Effector memory CD8-positive, alpha-beta T cell (primary cell): ENCODE data around the gene GABARAP.

ENCODE experiments used
- ATAC-seq: fragments of 150-1000 bp; cut with Tn5 transposase; replicated peaks from 2 replicates; pipeline ENCODE4 v1.10.0; 2021; ENCODE audit warnings: mild to moderate bottlenecking, moderate library complexity
- DNase-seq, 3 experiments: peaks; one replicate each; pipeline ENCODE4 v3.0.0; 2021
- H3K27ac Mint-ChIP-seq, 2 donors: one replicate each; pipeline ENCODE4 v1.8.0; 2022; ENCODE audit warnings: mild to moderate bottlenecking in 2 of 2, mixed read lengths in 2 of 2, moderate library complexity in 2 of 2
- H3K27me3 Mint-ChIP-seq, 2 donors: one replicate each; pipeline ENCODE4 v1.8.0; 2022; ENCODE audit warnings: mixed read lengths in 2 of 2
- H3K36me3 Mint-ChIP-seq: one replicate; pipeline ENCODE4 v1.8.0; 2022; ENCODE audit warnings: mild to moderate bottlenecking, moderate library complexity, mixed read lengths; ENCODE audit not compliant: insufficient read depth
- H3K4me1 Mint-ChIP-seq, 2 donors: one replicate each; pipeline ENCODE4 v1.8.0; 2022; ENCODE audit warnings: low read depth in 2 of 2, mixed read lengths in 2 of 2
- H3K4me3 Mint-ChIP-seq, 2 donors: one replicate each; pipeline ENCODE4 v1.8.0; 2022; ENCODE audit warnings: mild to moderate bottlenecking in 2 of 2, mixed read lengths in 2 of 2, moderate library complexity in 2 of 2
- H3K9me3 Mint-ChIP-seq, 2 donors: one replicate each; pipeline ENCODE4 v1.8.0; 2022; ENCODE audit warnings: mixed read lengths in 2 of 2

Gene GABARAP

DNA sequence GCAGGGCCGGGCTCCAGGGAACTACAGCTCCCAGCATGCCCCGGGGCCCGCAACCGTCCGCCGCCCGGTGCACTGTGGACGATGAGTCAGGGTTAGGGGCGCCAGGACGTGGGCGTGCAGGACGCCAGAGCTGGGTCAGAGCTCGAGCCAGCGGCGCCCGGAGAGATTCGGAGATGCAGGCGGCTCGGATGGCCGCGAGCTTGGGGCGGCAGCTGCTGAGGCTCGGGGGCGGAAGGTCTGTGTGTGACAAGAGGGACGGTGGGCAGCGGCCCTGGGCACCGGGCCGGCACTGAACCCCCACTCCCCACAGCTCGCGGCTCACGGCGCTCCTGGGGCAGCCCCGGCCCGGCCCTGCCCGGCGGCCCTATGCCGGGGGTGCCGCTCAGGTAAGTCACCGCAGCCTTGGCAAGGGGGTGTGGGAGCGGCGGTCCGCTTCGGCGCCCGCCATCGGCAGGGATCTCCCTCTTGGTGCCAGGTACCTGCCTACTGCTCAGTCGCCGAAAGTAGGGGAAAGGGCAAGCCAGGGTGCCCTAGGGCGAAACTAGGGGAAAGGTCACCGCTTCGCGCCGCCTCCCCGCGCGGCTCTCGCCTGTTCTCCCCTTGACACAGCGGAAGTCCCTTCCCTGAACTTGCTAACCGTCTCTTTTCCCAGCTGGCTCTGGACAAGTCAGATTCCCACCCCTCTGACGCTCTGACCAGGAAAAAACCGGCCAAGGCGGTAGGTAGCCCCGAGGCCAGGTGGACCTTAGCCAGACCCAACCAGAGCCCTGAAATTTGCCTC, 22.2 kb downstream of the GABARAP start, which contains the start of the genes ACADVL and DLG4:
ACADVL (plus strand) TSS at position 127 of the 781 bp plus-strand sequence; CDS start at position 174, 47 bp downstream.
DLG4 (minus strand) TSS at position 25 of the 781 bp plus-strand sequence.
- Mint-ChIP-seq H3K4me3 (peak within 1 kb of the TSS; percentile 84 to 86), H3K27ac (peak within 1 kb of the TSS; percentile 87 to 93), H3K4me1 (peaks cover 20 to 37% of the 10 kb centered on the region in 2 donors), H3K27me3 (no peaks in the 10 kb centered on the region), H3K9me3 (no peaks in the 10 kb centered on the region), H3K36me3 (peaks cover 8% of the 10 kb centered on the region)
- ATAC-seq (peak; percentile 74), DNase-seq (peak; percentile 66 to 67 (median 66))

DNA sequence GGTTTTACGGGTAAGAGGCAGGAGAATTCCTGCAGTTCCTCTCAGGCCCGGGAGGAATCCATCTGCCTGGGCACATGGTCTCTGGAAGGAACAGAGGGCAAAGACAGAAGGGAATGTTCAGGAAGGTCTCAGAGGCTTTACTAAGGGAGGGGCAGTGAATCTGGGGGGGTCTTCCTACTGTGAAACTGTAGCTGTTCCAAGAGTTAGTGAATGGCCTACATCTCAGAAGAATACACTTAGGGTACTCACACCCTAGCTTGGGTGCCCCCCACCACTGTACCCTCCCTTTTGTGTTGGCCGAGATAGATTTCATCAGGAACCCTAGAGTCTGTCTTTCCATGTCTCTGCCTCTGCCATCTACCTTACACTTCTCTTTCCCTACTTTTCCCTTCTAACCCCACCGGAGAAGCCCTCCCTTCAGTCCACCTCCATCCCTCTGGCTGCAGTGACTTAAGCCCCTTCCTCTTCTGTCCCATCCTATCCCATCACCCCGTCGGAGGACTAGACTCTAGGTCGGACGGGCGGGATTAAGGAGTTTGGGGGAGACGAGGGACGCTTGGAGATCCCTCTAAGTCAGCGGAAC, 22.9 kb downstream of the GABARAP start:
- DNase-seq (no peak), ATAC-seq (no peak)
- Mint-ChIP-seq H3K36me3 (peaks cover 15% of the 10 kb centered on the region), H3K9me3 (no peaks in the 10 kb centered on the region), H3K27me3 (no peaks in the 10 kb centered on the region), H3K4me1 (peaks cover 27 to 44% of the 10 kb centered on the region in 2 donors), H3K4me3 (peak overlapping the region; percentile 84 to 86), H3K27ac (peak overlapping the region; percentile 87 to 93)

DNA sequence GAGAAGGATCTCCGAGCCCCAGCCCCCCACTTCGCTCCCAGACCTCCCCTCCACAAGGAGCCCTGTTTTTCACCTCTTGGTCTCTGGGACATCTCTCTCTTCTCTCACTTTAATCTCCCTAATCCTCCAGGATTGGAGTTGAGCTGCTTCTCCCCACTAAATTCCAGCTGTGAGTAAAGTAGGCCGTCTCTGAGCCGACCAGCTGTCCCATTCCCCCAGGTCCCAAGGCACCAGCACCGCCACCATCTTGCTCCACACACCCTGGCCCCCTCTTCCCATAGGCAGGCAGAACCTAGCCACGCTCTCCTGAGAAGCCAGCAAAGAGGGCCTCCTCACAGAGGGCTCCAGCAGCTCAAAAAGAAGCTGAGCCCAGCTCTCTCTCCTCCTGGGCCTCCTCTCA, 23.5 kb downstream of the GABARAP start:
- Mint-ChIP-seq H3K27ac (peak overlapping the region; percentile 87 to 93), H3K27me3 (no peaks in the 10 kb centered on the region), H3K4me1 (peaks cover 32 to 48% of the 10 kb centered on the region in 2 donors), H3K36me3 (peaks cover 21% of the 10 kb centered on the region), H3K9me3 (no peaks in the 10 kb centered on the region), H3K4me3 (peak overlapping the region; percentile 84 to 86)
- DNase-seq = no peak
- ATAC-seq = no peak

DNA sequence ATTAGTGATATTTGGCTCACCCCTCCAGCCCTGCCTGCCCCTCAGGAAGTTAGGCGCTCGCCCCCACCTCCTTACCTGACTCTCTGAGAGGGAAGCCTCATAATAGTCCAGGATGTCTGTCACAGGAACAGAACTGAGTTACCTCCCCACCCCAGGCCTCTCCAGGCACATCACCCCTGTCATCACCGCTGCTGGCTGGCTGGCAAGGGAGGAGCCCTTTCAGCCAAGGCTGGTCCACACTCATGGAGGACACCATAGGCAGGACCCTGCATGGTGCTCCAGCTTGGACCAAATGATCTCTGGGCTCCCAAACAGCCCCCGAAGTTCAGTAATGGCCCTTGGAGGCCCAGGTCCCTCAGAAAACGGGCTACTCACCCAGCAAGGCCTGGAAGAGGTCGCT, 24.1 kb downstream of the GABARAP start:
- H3K4me1 Mint-ChIP-seq = peaks cover 36 to 53% of the 10 kb centered on the region in 2 donors
- no peaks in the 10 kb centered on the region for H3K9me3 Mint-ChIP-seq
- no peak for ATAC-seq
- H3K36me3 Mint-ChIP-seq = peaks cover 23% of the 10 kb centered on the region
- DNase-seq = no peak
- H3K27ac Mint-ChIP-seq = peak overlapping the region; percentile 87 to 93
- no peak overlapping the region for H3K4me3 Mint-ChIP-seq
- H3K27me3 Mint-ChIP-seq = no peaks in the 10 kb centered on the region

DNA sequence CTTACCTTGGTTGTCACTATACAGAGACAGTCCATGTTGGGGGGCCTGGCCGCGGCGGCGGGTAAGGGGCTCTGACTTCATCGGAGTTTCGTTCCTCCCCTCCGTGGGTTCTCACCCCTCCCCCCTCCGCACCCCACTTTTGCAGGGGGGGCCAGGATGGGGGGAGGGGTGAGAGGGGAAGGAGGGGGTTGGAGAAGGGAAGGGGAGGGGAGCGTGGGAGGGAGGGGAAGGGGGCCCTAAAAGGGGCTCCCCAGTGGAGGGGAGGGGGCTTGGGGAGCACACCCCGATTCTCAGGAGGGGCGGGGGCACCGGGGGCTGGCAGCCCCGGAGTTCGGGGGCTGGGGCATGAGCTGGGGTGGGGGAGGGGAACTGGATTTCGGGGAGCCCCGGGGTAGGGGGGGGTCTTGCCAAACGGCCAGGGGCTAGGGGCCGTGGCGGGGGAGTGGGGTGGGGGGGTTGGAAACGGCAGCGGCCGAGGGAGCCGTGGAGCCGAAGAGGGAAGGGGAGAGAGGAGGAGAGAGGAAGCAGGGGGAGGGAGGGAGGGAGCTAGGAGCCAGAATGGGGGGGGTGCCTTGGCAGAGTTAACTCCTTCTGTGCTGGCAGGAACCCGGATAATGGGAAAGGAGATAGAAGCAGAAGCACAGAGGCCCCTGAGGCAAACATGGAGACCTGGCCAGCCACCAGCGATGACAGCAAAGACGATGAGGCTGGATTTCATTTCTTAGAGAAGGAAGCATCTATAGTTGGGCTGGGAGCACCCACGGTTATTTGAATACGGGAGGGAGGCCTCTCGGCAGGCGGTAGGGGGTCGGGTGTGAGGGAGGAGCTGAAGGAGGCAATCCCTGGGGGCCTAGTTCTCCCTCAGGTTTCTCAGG, 24.9 kb downstream of the GABARAP start:
- Mint-ChIP-seq H3K4me3 (peak overlapping the region in 1 of 2 donors; percentile 36), H3K36me3 (peaks cover 25% of the 10 kb centered on the region), H3K27me3 (peaks cover 0 to 2% of the 10 kb centered on the region in 2 donors), H3K27ac (peak overlapping the region; percentile 75 to 100), H3K4me1 (peaks cover 36 to 53% of the 10 kb centered on the region in 2 donors), H3K9me3 (no peaks in the 10 kb centered on the region)
- DNase-seq (no peak), ATAC-seq (no peak)

DNA sequence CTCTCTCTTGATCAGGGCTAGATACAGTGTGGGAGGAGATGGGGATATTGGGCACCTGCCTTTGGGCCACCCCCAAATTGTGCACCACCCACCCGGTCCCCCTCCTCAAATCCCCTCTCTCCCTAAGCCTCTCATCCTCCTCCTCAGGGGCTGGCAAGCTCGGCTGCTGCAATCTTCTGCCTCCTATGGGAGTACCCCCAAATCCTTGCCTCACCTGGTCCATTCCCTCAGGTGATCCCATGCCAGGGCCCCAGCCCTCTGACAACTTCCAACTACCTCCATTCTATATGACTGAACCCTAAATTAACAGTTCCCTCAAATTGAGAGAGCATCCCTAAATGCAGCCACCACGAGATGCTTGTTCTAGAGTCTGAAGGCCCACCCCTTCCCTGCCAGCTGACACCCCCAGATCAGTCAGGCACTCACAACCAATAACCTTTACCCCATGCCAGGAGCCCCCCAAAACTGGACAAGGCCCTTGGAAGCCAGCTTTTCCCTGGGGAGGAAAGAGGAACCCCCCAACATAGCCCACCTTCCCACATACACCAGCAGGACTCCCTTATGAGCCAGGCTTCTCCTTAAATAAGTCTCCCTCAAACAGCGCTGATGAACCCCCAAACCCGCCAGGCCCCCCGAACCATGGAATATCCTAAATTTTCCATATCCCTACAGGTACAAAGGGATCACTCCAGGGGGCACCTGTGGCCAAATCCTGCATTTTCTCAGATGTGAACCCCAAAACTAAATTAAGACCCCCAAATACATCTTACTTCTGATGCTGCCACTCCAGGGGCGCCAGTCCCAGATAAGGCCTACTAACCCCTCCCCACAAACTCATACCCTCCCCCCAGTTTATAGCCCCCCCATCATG, 25.8 kb downstream of the GABARAP start:
- ATAC-seq (no peak), DNase-seq (no peak)
- no peaks in the 10 kb centered on the region for H3K9me3 Mint-ChIP-seq
- peak overlapping the region; percentile 72 to 100 for H3K27ac Mint-ChIP-seq
- H3K4me3 Mint-ChIP-seq = peak overlapping the region; percentile 21 to 69
- peaks cover 36 to 52% of the 10 kb centered on the region in 2 donors for H3K4me1 Mint-ChIP-seq
- H3K27me3 Mint-ChIP-seq = peaks cover 0 to 8% of the 10 kb centered on the region in 2 donors
- peaks cover 19% of the 10 kb centered on the region for H3K36me3 Mint-ChIP-seq

DNA sequence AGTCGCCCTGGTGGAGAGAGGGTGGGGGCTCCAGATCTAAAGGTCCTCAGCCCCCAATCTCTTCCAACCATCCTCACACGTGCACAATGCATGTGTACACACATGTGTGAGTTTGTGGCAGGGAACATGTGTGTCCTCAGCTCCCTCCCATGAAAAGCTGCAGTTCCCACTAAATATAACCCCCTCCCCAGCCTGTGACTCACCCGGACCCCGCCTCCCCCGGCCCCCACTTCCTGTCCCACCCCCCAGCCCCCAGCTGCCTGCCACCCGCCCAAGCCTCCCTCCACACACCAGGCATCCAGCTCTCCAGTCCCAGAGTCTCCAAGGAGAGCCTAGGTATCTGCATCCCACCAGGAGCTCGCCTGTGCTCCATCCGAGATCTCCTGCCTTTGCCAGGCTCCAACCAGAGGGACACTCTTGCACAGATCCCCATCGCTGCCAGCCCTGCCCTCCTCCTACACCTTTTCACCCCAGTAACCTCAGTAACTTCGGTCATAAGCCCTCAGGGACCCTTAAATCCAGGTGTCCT, 26.5 kb downstream of the GABARAP start:
- H3K27ac Mint-ChIP-seq = peak overlapping the region; percentile 72 to 100
- no peak for ATAC-seq
- no peak for DNase-seq
- peaks cover 18% of the 10 kb centered on the region for H3K36me3 Mint-ChIP-seq
- peaks cover 0 to 10% of the 10 kb centered on the region in 2 donors for H3K27me3 Mint-ChIP-seq
- peak overlapping the region in 1 of 2 donors; percentile 69 for H3K4me3 Mint-ChIP-seq
- H3K4me1 Mint-ChIP-seq = peaks cover 33 to 45% of the 10 kb centered on the region in 2 donors
- H3K9me3 Mint-ChIP-seq = no peaks in the 10 kb centered on the region

DNA sequence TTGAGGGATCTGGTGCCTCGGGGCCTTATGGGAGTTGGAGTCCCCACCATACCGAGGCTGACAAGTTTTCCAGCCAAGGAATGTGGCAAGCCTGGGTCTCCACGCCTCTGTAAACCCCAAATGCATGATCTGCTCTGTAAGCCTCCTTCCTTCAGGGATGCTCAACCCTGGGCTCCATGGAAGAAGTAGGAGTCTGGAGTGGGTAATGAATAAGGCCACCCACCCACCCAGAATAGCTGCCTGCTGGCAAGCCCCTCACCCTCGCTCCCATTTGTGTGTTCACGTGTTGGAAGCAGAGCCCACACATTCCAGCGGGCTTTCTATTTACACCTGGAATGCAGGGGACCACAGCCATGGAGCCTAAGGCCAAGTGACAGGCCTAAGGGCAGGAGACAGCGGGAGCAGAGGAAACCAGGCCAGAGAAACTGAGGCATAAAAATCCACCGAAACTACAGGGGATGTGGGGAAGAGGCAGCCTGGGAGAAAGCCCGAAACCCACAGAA, 27.1 kb downstream of the GABARAP start:
- peak overlapping the region; percentile 98 to 100 for H3K27ac Mint-ChIP-seq
- H3K4me1 Mint-ChIP-seq = peaks cover 27 to 39% of the 10 kb centered on the region in 2 donors
- peak overlapping the region; percentile 96 to 97 for H3K4me3 Mint-ChIP-seq
- peaks cover 18% of the 10 kb centered on the region for H3K36me3 Mint-ChIP-seq
- H3K27me3 Mint-ChIP-seq = peaks cover 0 to 15% of the 10 kb centered on the region in 2 donors
- no peaks in the 10 kb centered on the region for H3K9me3 Mint-ChIP-seq
- ATAC-seq (no peak), DNase-seq (no peak)

DNA sequence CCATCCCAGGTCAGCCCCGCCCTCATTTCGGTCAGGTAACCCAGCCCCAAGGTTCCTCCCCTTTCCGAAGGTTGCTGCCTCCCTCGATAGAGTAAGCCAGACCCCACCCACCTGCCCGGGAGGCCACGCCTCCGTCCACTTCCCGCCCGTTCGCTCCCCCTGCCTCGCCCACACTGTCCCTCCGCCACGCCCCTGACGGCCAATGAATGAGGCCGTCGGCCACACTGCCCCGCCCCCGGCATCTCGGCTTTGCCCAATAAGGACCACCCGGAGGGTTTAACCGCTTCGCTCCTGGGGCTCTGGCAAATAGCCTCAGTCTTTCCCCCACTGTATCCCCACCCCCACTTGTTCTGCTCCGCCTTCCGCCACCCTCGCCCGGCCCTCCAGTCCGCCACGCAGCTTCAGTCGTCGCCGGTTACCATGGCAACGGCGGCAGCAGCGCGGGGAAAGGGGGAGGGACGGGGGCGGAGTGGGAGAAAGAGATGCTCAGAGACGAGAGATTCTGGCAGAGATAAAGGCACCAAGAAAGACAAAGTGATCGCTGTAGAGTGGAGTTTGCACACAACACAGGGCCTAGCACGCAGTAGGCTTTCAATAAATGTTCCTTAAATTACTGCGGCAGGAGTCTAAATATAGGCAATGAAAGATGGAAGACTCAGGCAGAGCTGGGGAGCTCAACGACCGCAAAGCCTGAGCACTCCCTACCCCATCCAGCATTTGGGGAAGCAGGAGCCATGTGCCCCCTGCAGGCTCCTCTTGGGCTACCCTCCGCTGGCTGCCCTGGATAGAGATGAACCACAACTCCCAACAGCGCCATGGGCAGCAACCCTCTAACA, 27.7 kb downstream of the GABARAP start:
- H3K27me3 Mint-ChIP-seq = peaks cover 0 to 22% of the 10 kb centered on the region in 2 donors
- DNase-seq (peak; percentile 98 to 99 (median 99)), ATAC-seq (peak; percentile 80)
- peak overlapping the region; percentile 98 to 100 for H3K27ac Mint-ChIP-seq
- H3K36me3 Mint-ChIP-seq = peaks cover 18% of the 10 kb centered on the region
- peaks cover 25 to 37% of the 10 kb centered on the region in 2 donors for H3K4me1 Mint-ChIP-seq
- no peaks in the 10 kb centered on the region for H3K9me3 Mint-ChIP-seq
- peak overlapping the region; percentile 96 to 97 for H3K4me3 Mint-ChIP-seq

DNA sequence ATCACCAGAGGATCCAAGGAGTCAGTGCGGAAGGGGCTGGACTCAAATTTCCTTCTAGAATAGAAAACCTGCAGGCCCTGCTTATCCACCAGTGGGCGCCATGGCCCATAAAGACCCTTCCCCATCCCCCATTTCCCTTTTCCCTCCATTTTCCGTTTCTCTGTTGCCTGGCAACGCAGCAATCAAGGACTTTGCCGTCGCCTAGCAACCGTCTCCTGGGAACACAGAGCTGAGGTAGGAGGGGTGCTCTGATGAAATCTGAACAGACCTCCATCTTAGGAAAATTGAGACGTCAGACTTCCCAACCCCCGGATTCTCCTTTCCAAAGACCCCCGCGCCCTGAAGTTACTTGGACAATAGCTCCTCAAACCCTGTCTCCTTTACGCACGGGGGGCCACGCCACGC, 28.4 kb downstream of the GABARAP start:
- H3K9me3 Mint-ChIP-seq = no peaks in the 10 kb centered on the region
- peak overlapping the region; percentile 98 to 100 for H3K27ac Mint-ChIP-seq
- ATAC-seq (peak; percentile 18), DNase-seq (no peak)
- H3K4me1 Mint-ChIP-seq = peaks cover 23 to 32% of the 10 kb centered on the region in 2 donors
- H3K27me3 Mint-ChIP-seq = peaks cover 0 to 24% of the 10 kb centered on the region in 2 donors
- H3K36me3 Mint-ChIP-seq = peaks cover 18% of the 10 kb centered on the region
- peak overlapping the region; percentile 96 to 97 for H3K4me3 Mint-ChIP-seq

DNA sequence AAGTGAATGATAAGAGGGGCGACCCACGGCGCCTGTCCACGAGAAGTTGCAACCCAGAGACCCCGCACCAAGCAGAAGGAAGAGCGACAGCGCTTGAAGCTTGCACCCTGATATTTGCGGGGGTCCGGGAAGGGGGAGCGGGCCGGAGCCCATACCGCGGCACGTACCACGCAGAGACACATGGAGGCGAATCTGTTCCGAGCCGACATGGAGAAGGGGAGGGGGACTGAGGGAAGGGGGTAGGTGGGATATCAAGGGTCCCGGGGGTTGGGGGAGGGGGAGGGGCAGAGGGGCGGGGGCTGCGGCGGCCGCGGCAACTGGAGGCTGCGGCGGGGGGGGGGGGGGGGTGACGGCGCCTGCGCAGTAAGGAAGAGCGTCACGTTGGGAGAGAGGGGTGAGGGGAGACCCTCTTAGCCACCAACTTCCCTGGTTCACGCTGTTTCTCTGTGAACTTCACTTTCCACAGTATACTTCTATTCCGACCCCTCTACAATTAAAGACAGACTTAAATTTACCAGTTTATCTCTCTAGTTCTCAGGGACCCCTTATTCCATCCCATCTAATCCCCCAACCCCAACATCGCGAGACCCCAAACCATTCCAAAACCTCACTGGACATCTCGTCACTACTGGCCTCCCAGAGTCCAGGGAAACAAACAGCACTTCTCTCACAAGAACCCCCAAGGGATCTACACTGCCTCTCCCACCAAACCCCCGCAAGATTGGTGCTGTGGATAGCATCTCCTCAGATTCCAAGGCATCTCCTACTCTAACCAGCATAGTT, 30.6 kb downstream of the GABARAP start:
- Mint-ChIP-seq H3K4me3 (no peak overlapping the region), H3K9me3 (no peaks in the 10 kb centered on the region), H3K27me3 (peaks cover 0 to 31% of the 10 kb centered on the region in 2 donors), H3K36me3 (peaks cover 22% of the 10 kb centered on the region), H3K4me1 (peaks cover 26% of the 10 kb centered on the region in 2 donors), H3K27ac (peak overlapping the region in 1 of 2 donors; percentile 67)
- DNase-seq (no peak), ATAC-seq (no peak)
